Neural cell (in vitro differentiated cells): ENCODE measurements around the gene NKAIN2.

ENCODE experiments used
- CTCF ChIP-seq: fragments of 450-650 bp; IDR thresholded peaks from 2 replicates; pipeline ENCODE4 v1.5.1; 2014; ENCODE audit warnings: antibody characterized with exemption, mild to moderate bottlenecking, moderate library complexity; ENCODE audit not compliant: poor library complexity, severe bottlenecking
- EP300 ChIP-seq: fragments of 450-650 bp; conservative IDR thresholded peaks from 2 replicates; pipeline ENCODE4 v1.6.1; 2014; ENCODE audit warnings: antibody characterized with exemption, mild to moderate bottlenecking, moderate library complexity; ENCODE audit not compliant: poor library complexity, severe bottlenecking
- EZH2 ChIP-seq: fragments of 200-600, 300-800 bp; shearing (Covaris generic), sonication (generic); IDR thresholded peaks from 2 replicates; pipeline ENCODE4 v1.6.1; 2014; ENCODE audit warnings: antibody characterized with exemption, low read length, borderline replicate concordance, mild to moderate bottlenecking; ENCODE audit not compliant: insufficient read depth, poor library complexity, severe bottlenecking
- MXI1 ChIP-seq: fragments of 450-650 bp; conservative IDR thresholded peaks from 2 replicates; pipeline ENCODE4 v1.6.1; 2014; ENCODE audit warnings: antibody characterized with exemption, mild to moderate bottlenecking; ENCODE audit not compliant: poor library complexity, severe bottlenecking
- POLR2AphosphoS5 ChIP-seq: IDR thresholded peaks from 2 replicates; pipeline ENCODE4 v1.6.1; 2012
- RAD21 ChIP-seq: fragments of 450-650 bp; conservative IDR thresholded peaks from 2 replicates; pipeline ENCODE4 v1.6.1; 2014; ENCODE audit warnings: antibody characterized with exemption, mild to moderate bottlenecking, moderate library complexity
- REST ChIP-seq: IDR thresholded peaks from 2 replicates; pipeline ENCODE4 v1.6.1; 2012; ENCODE audit warnings: borderline replicate concordance
- SMC3 ChIP-seq: fragments of 450-650 bp; conservative IDR thresholded peaks from 2 replicates; pipeline ENCODE4 v1.6.1; 2014; ENCODE audit warnings: antibody characterized with exemption, mild to moderate bottlenecking, moderate library complexity; ENCODE audit not compliant: poor library complexity
- TAF1 ChIP-seq: IDR thresholded peaks from 2 replicates; pipeline ENCODE4 v1.6.1; 2012; ENCODE audit warnings: low read depth

- TF ChIP-seq REST (no peak), POLR2AphosphoS5 (no peak), CTCF (no peak), TAF1 (no peak), EZH2 (no peak), MXI1 (no peak), EP300 (no peak), SMC3 (no peak), RAD21 (no peak)
These were observed 686.5 kb downstream of the NKAIN2 start for GRCh38 chr6:124490122-124490521.
